HEK293T (cell line): ENCODE measurements around the gene FBXO10.

Experiments
- BHLHE40 ChIP-seq: fragments of 450-650 bp; IDR thresholded peaks from 2 replicates; pipeline ENCODE4 v1.6.1; 2016; ENCODE audit warnings: mild to moderate bottlenecking, moderate library complexity, borderline replicate concordance
- FOXA1 ChIP-seq: fragments of 450-650 bp; IDR thresholded peaks from 2 replicates; pipeline ENCODE4 v1.6.1; 2016; ENCODE audit warnings: mild to moderate bottlenecking
- FOXK2 ChIP-seq: fragments of 450-650 bp; IDR thresholded peaks from 2 replicates; pipeline ENCODE4 v1.6.1; 2016; ENCODE audit warnings: mild to moderate bottlenecking
- FOXM1 ChIP-seq: fragments of 450-650 bp; IDR thresholded peaks from 2 replicates; pipeline ENCODE4 v1.6.1; 2017; ENCODE audit warnings: mild to moderate bottlenecking, borderline replicate concordance
- L3MBTL2 ChIP-seq: fragments of 450-650 bp; conservative IDR thresholded peaks from 2 replicates; pipeline ENCODE4 v1.6.1; 2016; ENCODE audit warnings: mild to moderate bottlenecking
- SP1 ChIP-seq: fragments of 450-650 bp; IDR thresholded peaks from 2 replicates; pipeline ENCODE4 v1.6.1; 2017
- ZNF384 ChIP-seq: fragments of 450-650 bp; IDR thresholded peaks from 2 replicates; pipeline ENCODE4 v1.6.1; 2016

- TF ChIP-seq FOXA1 (no peak), ZNF384 (no peak), SP1 (no peak), FOXM1 (no peak), FOXK2 (no peak), BHLHE40 (no peak), L3MBTL2 (no peak)
Observed at GRCh38 chr9:37608250-37608649, 32.1 kb upstream of the FBXO10 start.
